Mesenchymal stem cell (in vitro differentiated cells and primary cell): ENCODE data around the gene KCNK4.
"Not testable (repeated sequence)": the region's sequence is repeated elsewhere in the genome, so short reads cannot be mapped to it uniquely, and the experiment has no call there.

Source experiments
- DNase-seq: peaks from one replicate; pipeline ENCODE4 v3.0.0-alpha.2; 2013
- H2AFZ ChIP-seq: one replicate; pipeline ENCODE4 v1.6.1; 2013; ENCODE audit warnings: low read depth, mild to moderate bottlenecking, control low read depth, inconsistent platforms, low read length, moderate library complexity
- H2AK5ac ChIP-seq: 2 replicates; pipeline ENCODE4 v1.6.1; 2013; ENCODE audit warnings: low read length, moderate library complexity, mild to moderate bottlenecking, inconsistent platforms; ENCODE audit not compliant: severe bottlenecking
- H2BK120ac ChIP-seq: one replicate; pipeline ENCODE4 v1.6.1; 2013; ENCODE audit warnings: low read depth, mild to moderate bottlenecking, inconsistent platforms, low read length, moderate library complexity
- H2BK12ac ChIP-seq, 2 experiments: one replicate each; pipeline ENCODE4 v1.6.1; 2013; ENCODE audit warnings: inconsistent platforms in 2 of 2, low read length in 2 of 2, mild to moderate bottlenecking in 2 of 2, moderate library complexity in 2 of 2, control low read depth in 1 of 2
- H2BK15ac ChIP-seq: one replicate; pipeline ENCODE4 v1.6.1; 2013; ENCODE audit warnings: mild to moderate bottlenecking, low read depth, inconsistent platforms; ENCODE audit not compliant: poor library complexity, severe bottlenecking
- H2BK5ac ChIP-seq: 2 replicates; pipeline ENCODE4 v1.6.1; 2013; ENCODE audit warnings: low read depth, mild to moderate bottlenecking, low read length, control low read depth, inconsistent platforms; ENCODE audit not compliant: poor library complexity, severe bottlenecking
- H3K14ac ChIP-seq, 2 experiments: one replicate each; pipeline ENCODE4 v1.6.1; 2013; ENCODE audit warnings: inconsistent platforms in 2 of 2, low read length in 2 of 2, control low read depth in 1 of 2, mild to moderate bottlenecking in 1 of 2, moderate library complexity in 1 of 2
- H3K18ac ChIP-seq, 2 experiments: one replicate each; pipeline ENCODE4 v1.6.1; 2013; ENCODE audit warnings: inconsistent platforms in 2 of 2, low read length in 2 of 2, control low read depth in 1 of 2, low read depth in 1 of 2, mild to moderate bottlenecking in 1 of 2
- H3K23ac ChIP-seq, 2 experiments: one replicate each; pipeline ENCODE4 v1.6.1; 2013; ENCODE audit warnings: inconsistent platforms in 2 of 2, low read length in 2 of 2, mild to moderate bottlenecking in 2 of 2, moderate library complexity in 2 of 2, control low read depth in 1 of 2
- H3K27ac ChIP-seq: 2 replicates; pipeline ENCODE4 v1.5.1; 2013; ENCODE audit warnings: mild to moderate bottlenecking, moderate library complexity, low read length, control low read depth, inconsistent platforms; ENCODE audit not compliant: poor library complexity, severe bottlenecking
- H3K27me3 ChIP-seq, 2 experiments: 2 replicates each; pipeline versions ENCODE4 v1.6.1 to v1.7.0; 2013; ENCODE audit warnings: low read length in 2 of 2, mild to moderate bottlenecking in 2 of 2, moderate library complexity in 2 of 2, control low read depth in 1 of 2, inconsistent platforms in 1 of 2; ENCODE audit not compliant: control insufficient read depth in 1 of 2, insufficient read depth in 1 of 2
- H3K36me3 ChIP-seq, 2 experiments: 2 replicates each; pipeline versions ENCODE4 v1.6.1 to v1.7.0; 2013; ENCODE audit warnings: low read length in 2 of 2, control low read depth in 1 of 2, inconsistent platforms in 1 of 2, low read depth in 1 of 2, mild to moderate bottlenecking in 1 of 2; ENCODE audit not compliant: insufficient read depth in 2 of 2, control insufficient read depth in 1 of 2
- H3K4ac ChIP-seq, 2 experiments: one replicate each; pipeline ENCODE4 v1.6.1; 2013; ENCODE audit warnings: inconsistent platforms in 2 of 2, low read length in 2 of 2, mild to moderate bottlenecking in 2 of 2, moderate library complexity in 2 of 2, control low read depth in 1 of 2, low read depth in 1 of 2
- H3K4me1 ChIP-seq: 2 replicates; pipeline ENCODE4 v1.6.1; 2013; ENCODE audit warnings: low read depth, low read length, control low read depth; ENCODE audit not compliant: control insufficient read depth, insufficient read depth
- H3K4me2 ChIP-seq: 2 replicates; pipeline ENCODE4 v1.6.1; 2013; ENCODE audit warnings: low read length, mild to moderate bottlenecking, inconsistent platforms; ENCODE audit not compliant: poor library complexity, severe bottlenecking
- H3K4me3 ChIP-seq, 2 experiments: 2 replicates each; pipeline versions ENCODE4 v1.5.1 to v1.7.0; 2013; ENCODE audit warnings: low read length in 2 of 2, mild to moderate bottlenecking in 2 of 2, control low read depth in 1 of 2, low read depth in 1 of 2; ENCODE audit not compliant: insufficient read depth in 1 of 2
- H3K79me1 ChIP-seq: replicated peaks from 2 replicates; pipeline ENCODE4 v1.6.1; 2013; ENCODE audit warnings: mild to moderate bottlenecking, control low read depth, low read length, inconsistent platforms; ENCODE audit not compliant: poor library complexity, severe bottlenecking
- H3K9ac ChIP-seq: 2 replicates; pipeline ENCODE4 v1.7.0; 2013; ENCODE audit warnings: mild to moderate bottlenecking, low read length, moderate library complexity
- H3K9me3 ChIP-seq: 2 replicates; pipeline ENCODE4 v1.7.0; 2013; ENCODE audit warnings: mild to moderate bottlenecking, low read length; ENCODE audit not compliant: control insufficient read depth
- H4K8ac ChIP-seq: one replicate; pipeline ENCODE4 v1.6.1; 2013; ENCODE audit warnings: inconsistent platforms, mild to moderate bottlenecking, low read length, moderate library complexity
- H4K91ac ChIP-seq: one replicate; pipeline ENCODE4 v1.6.1; 2013; ENCODE audit warnings: mild to moderate bottlenecking, low read length, inconsistent platforms
- WGBS: methylation state at CpG from one replicate; pipeline ENCODE4 v1.1.7; 2013; ENCODE audit warnings: mixed read lengths; 5-methylcytosine and 5-hydroxymethylcytosine counted together

Gene KCNK4

GRCh38 chr11:64246621-64246870, 44.6 kb upstream of the KCNK4 start:
- DNase-seq, H3K14ac ChIP-seq, H3K18ac ChIP-seq, H3K27me3 ChIP-seq, H3K27ac ChIP-seq, H2AFZ ChIP-seq, H3K79me1 ChIP-seq, H2BK120ac ChIP-seq, H3K23ac ChIP-seq, H2BK5ac ChIP-seq, H3K9me3 ChIP-seq, H2AK5ac ChIP-seq, H4K8ac ChIP-seq, H2BK12ac ChIP-seq, H4K91ac ChIP-seq, H2BK15ac ChIP-seq, H3K4me2 ChIP-seq: not testable (repeated sequence)
- Histone ChIP-seq H3K9ac (peak overlapping the region; percentile 93), H3K4ac (peak overlapping the region in 1 of 2 experiments; percentile 96), H3K36me3 (peaks cover 14 to 26% of the 10 kb centered on the region in 2 experiments), H3K4me3 (peak overlapping the region; percentile 75 to 95), H3K4me1 (peaks cover 42% of the 10 kb centered on the region)
- WGBS = 0% methylated on average over 1 of the region's 43 CpGs

DNA sequence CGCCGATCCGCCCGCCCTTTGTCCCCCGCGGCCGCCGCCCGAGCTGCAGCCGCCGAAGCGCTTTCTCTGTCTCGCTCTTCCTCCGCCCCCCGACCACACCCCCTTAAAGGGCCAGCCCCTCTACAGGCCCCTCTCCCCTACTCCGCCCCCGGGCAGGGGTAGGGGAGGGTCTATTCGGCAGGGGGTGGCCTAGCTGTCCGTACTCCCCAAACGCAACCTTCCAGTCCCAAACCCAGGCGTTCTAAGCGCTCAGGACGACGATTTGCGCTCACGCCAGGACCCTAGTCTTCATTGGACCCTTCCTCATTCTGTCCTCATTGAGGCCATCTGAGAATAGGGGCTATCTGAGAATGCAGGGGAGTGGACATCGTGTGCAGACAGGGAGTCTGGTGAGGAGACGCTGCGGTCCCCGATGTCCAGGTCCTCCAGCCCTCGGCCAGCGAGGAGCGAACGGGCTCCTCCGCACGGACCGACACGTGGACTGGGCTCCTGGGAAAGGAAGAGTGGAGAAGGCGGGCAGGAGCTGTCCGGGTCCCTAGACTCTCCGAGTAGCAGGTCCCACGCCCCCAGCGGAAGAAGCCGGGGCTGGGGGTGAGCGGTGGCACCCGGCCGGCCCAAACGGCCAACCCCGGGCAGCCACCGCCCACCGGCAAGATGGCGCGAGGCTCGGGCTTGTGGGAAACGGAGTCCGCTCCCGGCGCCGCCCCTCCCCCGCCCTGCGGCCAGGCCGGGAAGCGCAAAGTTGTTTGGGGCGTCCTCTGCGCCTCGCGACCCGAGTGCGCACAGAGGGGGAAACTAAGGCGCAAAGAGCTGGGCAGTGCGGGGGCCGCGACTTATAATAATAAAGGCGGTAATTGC, 44.0 kb upstream of the KCNK4 start, which contains the start of gene PPP1R14B:
Gene PPP1R14B (minus strand): TSS at position 73 of the 858 bp plus-strand sequence. CDS start 270 bp downstream, outside the sequence.
- peak within 1 kb of the TSS; percentile 96 for H4K8ac ChIP-seq
- peak within 1 kb of the TSS; percentile 89 for H3K4me2 ChIP-seq
- H3K9me3 ChIP-seq = no peaks in the 10 kb centered on the region
- WGBS = under 1% methylated on average over 54 of the region's 74 CpGs
- H3K4me1 ChIP-seq = peaks cover 44% of the 10 kb centered on the region
- H2BK15ac ChIP-seq = peak within 1 kb of the TSS; percentile 66
- H3K14ac ChIP-seq = peak within 1 kb of the TSS in 1 of 2 experiments; percentile 98
- peak within 1 kb of the TSS; percentile 95 for H4K91ac ChIP-seq
- H2BK5ac ChIP-seq = peak within 1 kb of the TSS; percentile 34
- H3K18ac ChIP-seq = peak within 1 kb of the TSS; percentile 94 to 99
- peak within 1 kb of the TSS; percentile 75 to 98 for H3K4me3 ChIP-seq
- DNase-seq = peak; percentile 94
- peak within 1 kb of the TSS; percentile 95 for H2BK120ac ChIP-seq
- H2AFZ ChIP-seq = peak within 1 kb of the TSS; percentile 36
- peak within 1 kb of the TSS; percentile 90 for H3K27ac ChIP-seq
- peak within 1 kb of the TSS in 1 of 2 experiments; percentile 90 for H3K23ac ChIP-seq
- peak within 1 kb of the TSS; percentile 70 to 87 for H2BK12ac ChIP-seq
- peaks cover 7% of the 10 kb centered on the region for H3K79me1 ChIP-seq
- peak within 1 kb of the TSS; percentile 93 for H3K9ac ChIP-seq
- peaks cover 14 to 26% of the 10 kb centered on the region in 2 experiments for H3K36me3 ChIP-seq
- H2AK5ac ChIP-seq = peak within 1 kb of the TSS; percentile 6
- H3K4ac ChIP-seq = peak within 1 kb of the TSS; percentile 96
- H3K27me3 ChIP-seq = no peaks in the 10 kb centered on the region

DNA sequence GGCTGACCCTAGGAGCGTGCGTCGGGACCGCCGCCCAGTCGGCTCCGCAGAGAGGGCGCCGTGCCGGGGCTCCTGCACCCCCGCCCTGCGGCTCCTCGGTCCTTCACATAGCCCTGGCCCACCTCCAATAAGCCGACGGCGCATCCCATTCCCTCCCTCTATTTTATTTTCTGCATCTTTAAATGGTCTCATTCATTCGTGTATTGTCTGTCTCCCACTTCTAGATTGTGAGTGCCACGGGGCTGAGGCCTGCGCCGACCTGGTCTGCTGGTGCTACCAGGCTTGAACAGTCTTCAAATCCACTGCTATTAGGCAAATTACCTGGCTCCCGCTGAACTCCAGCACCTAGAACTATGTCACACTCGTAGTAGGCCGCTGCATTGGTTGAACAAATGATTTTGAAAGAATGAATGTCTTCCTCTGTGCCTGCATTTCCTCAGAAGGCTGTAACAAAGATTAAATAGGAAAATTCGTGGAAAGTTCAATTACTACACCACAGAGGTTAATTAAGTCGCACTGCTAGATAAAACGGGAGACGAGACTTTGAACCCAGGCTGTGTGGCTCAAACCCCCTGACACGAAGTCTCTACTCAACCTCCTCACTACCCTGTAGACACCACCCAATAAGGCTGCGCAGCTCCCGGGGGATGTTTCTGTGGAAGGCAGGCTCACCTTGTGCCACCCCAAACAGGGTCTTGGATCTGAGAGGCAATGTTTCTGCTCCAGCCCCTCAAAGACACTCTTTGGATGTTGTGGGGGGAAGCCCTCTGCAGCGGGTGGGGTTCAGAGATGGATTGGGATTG, 43.2 kb upstream of the KCNK4 start:
- DNase-seq = no peak
- Histone ChIP-seq H3K4me2 (peak overlapping the region; percentile 70), H3K23ac (no peak overlapping the region), H3K9ac (peak overlapping the region; percentile 93), H3K4me3 (peak overlapping the region; percentile 40 to 98), H3K9me3 (no peaks in the 10 kb centered on the region), H2AK5ac (no peak overlapping the region), H3K36me3 (peaks cover 14 to 21% of the 10 kb centered on the region in 2 experiments), H2BK12ac (peak overlapping the region in 1 of 2 experiments; percentile 20), H2AFZ (no peak overlapping the region), H3K18ac (peak overlapping the region; percentile 37 to 77), H3K27me3 (no peaks in the 10 kb centered on the region), H3K4me1 (peaks cover 44% of the 10 kb centered on the region), H3K27ac (no peak overlapping the region), H3K79me1 (peaks cover 5% of the 10 kb centered on the region), H2BK120ac (peak overlapping the region; percentile 95), H3K4ac (peak overlapping the region; percentile 60 to 84), H2BK5ac (no peak overlapping the region), H4K91ac (no peak overlapping the region), H4K8ac (peak overlapping the region; percentile 74), H2BK15ac (peak overlapping the region; percentile 15), H3K14ac (no peak overlapping the region)
- 45% methylated on average over 30 of the region's 31 CpGs for WGBS

GRCh38 chr11:64248578-64248977, 42.5 kb upstream of the KCNK4 start:
- H3K23ac ChIP-seq = no peak overlapping the region
- no peak overlapping the region for H3K18ac ChIP-seq
- 75% methylated on average over 7 of the region's 7 CpGs for WGBS
- no peak overlapping the region for H4K8ac ChIP-seq
- no peak overlapping the region for H4K91ac ChIP-seq
- H2AFZ ChIP-seq = no peak overlapping the region
- no peak overlapping the region for H2BK5ac ChIP-seq
- H2BK12ac ChIP-seq = peak overlapping the region; percentile 20 to 59
- H3K79me1 ChIP-seq = peaks cover 9% of the 10 kb centered on the region
- H3K14ac ChIP-seq = no peak overlapping the region
- no peak overlapping the region for H3K4ac ChIP-seq
- H2AK5ac ChIP-seq = no peak overlapping the region
- H3K27me3 ChIP-seq = no peaks in the 10 kb centered on the region
- H2BK15ac ChIP-seq = no peak overlapping the region
- no peak for DNase-seq
- H3K27ac ChIP-seq = no peak overlapping the region
- no peak overlapping the region for H2BK120ac ChIP-seq
- H3K36me3 ChIP-seq = peaks cover 7 to 14% of the 10 kb centered on the region in 2 experiments
- H3K9ac ChIP-seq = peak overlapping the region; percentile 93
- H3K4me3 ChIP-seq = no peak overlapping the region
- H3K9me3 ChIP-seq = no peaks in the 10 kb centered on the region
- H3K4me1 ChIP-seq = peaks cover 43% of the 10 kb centered on the region
- no peak overlapping the region for H3K4me2 ChIP-seq
